ENCODE data around the gene ANKRD12. TPM values are rescaled to one million over a fixed set of nuclear protein-coding genes. Genes with fewer than 3 reads are reported as not detected.

ANKRD12 gene
- total RNA-seq, 4 donors from 2014 or later, result 84.7 to 137 (median 122) TPM

DNA sequence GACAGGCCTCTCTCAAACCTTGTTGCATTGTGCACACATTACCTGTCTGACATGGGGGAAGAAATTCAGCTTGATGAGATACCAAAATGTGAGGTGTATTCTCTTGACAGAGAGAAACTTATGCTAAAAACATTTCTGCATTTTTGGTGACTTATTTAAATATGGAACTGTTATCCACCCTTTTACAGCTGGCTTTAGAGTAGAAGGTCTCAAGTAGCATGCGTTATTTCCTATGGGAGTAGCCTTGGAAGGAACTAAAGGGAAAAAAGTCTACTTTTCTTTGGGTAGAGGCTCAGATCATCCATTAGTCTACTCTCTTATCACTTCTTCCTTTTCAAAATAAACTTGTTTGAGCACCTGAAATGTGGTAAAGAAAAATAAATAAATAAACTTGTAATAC, 141.4 kb downstream of the ANKRD12 start:
- no peaks in the 10 kb centered on the region for H3K9me3 ChIP-seq
- no peak for TF ChIP-seq POLR2AphosphoS5 (IDR thresholded peaks at IDR 0.05)
- TF ChIP-seq EP300 (IDR thresholded peaks at IDR 0.05), result no peak
- TF ChIP-seq POLR2A (IDR thresholded peaks at IDR 0.05), result no peak
- TF ChIP-seq, protein P1, sequence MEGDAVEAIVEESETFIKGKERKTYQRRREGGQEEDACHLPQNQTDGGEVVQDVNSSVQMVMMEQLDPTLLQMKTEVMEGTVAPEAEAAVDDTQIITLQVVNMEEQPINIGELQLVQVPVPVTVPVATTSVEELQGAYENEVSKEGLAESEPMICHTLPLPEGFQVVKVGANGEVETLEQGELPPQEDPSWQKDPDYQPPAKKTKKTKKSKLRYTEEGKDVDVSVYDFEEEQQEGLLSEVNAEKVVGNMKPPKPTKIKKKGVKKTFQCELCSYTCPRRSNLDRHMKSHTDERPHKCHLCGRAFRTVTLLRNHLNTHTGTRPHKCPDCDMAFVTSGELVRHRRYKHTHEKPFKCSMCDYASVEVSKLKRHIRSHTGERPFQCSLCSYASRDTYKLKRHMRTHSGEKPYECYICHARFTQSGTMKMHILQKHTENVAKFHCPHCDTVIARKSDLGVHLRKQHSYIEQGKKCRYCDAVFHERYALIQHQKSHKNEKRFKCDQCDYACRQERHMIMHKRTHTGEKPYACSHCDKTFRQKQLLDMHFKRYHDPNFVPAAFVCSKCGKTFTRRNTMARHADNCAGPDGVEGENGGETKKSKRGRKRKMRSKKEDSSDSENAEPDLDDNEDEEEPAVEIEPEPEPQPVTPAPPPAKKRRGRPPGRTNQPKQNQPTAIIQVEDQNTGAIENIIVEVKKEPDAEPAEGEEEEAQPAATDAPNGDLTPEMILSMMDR (IDR thresholded peaks at IDR 0.05), result no peak
- H3K27me3 ChIP-seq, result no peaks in the 10 kb centered on the region
- 100% methylated on average over 1 of the region's 1 CpG for WGBS, 2 donors (ENCODE audit: low coverage in 1 of 2)
- no peaks in the 10 kb centered on the region for H3K4me1 ChIP-seq
- H3K4me3 ChIP-seq, result no peak overlapping the region
- no peak overlapping the region for H3K27ac ChIP-seq
- H3K36me3 ChIP-seq, result peaks cover 0 to 74% of the 10 kb centered on the region in 2 donors
- no peak for ATAC-seq

DNA sequence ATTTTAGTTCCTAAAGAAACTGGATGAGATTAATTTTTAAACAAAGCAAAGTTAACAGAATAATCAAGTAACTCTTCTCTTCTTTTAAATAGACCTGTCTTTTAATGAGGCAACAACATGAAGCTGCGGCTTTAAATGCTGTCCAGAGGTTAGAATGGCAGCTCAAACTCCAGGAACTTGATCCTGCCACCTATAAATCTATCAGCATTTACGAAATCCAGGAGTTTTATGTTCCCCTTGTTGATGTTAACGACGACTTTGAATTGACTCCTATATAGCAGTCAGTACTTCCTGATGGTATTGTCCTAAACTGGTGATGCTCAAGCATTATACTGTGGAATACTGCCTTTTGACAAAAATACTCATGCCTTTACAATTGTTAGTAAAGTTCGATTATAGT, 144.3 kb downstream of the ANKRD12 start:
- H3K9me3 ChIP-seq, result no peaks in the 10 kb centered on the region
- H3K27ac ChIP-seq, result no peak overlapping the region
- H3K4me1 ChIP-seq, result no peaks in the 10 kb centered on the region
- no peak for ATAC-seq
- TF ChIP-seq EP300 (IDR thresholded peaks at IDR 0.05) (no peak), POLR2AphosphoS5 (IDR thresholded peaks at IDR 0.05) (no peak), POLR2A (IDR thresholded peaks at IDR 0.05) (no peak)
- TF ChIP-seq, protein P1 (IDR thresholded peaks at IDR 0.05), result no peak
- H3K27me3 ChIP-seq, result no peaks in the 10 kb centered on the region
- 72 to 84% methylated on average over 5 of the region's 5 CpGs for WGBS, 2 donors (ENCODE audit: low coverage in 1 of 2)
- H3K36me3 ChIP-seq, result peaks cover 0 to 56% of the 10 kb centered on the region in 2 donors
- H3K4me3 ChIP-seq, result no peak overlapping the region

DNA sequence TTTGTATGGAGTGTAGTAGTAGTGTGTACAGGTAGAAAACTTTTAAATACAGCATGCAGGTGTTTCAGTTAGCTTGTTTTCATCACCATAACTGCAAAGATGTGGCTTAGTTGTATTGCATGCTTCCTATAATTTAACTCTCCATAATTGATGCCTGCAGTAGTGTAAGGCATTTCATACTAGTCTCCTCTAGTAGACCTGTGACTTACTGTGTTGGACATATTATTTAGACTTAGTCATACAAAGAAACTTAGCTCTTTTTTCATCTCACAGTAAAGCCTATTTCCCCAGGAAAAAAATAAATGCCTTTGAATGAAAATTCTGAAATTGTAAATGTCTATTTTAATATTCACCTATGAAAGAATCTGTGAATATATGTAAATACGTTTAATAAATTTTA, 145.2 kb downstream of the ANKRD12 start:
- Histone ChIP-seq H3K4me1 (no peaks in the 10 kb centered on the region), H3K4me3 (no peak overlapping the region), H3K27me3 (no peaks in the 10 kb centered on the region), H3K36me3 (peaks cover 0 to 47% of the 10 kb centered on the region in 2 donors), H3K27ac (no peak overlapping the region), H3K9me3 (no peaks in the 10 kb centered on the region)
- no peak for ATAC-seq
- WGBS, 2 donors (ENCODE audit: low coverage in 1 of 2), result 91 to 93% methylated on average over 1 of the region's 1 CpG
- TF ChIP-seq EP300 (IDR thresholded peaks at IDR 0.05), result no peak
- TF ChIP-seq POLR2AphosphoS5 (IDR thresholded peaks at IDR 0.05), result no peak
- TF ChIP-seq, protein P1 (IDR thresholded peaks at IDR 0.05), result no peak
- TF ChIP-seq POLR2A (IDR thresholded peaks at IDR 0.05), result no peak

DNA sequence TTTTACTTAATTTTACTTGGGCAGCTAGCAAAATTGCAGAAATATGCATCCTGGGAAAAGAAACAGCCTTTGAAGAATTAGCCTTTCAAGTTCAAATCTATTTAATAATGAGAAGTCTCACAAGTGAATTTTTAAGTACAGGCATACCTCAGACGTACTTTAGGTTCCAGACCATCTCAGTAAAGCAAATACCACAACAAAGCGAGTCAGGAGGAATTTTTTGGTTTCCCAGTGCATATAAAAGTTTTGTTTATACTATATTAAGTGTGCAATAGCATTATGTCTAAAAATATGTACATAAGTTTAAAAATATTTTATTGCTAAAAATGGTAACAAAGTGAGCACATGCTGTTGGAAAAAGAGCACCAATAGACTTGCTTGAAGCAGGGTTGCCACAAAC, 147.2 kb downstream of the ANKRD12 start:
- H3K4me3 ChIP-seq, result no peak overlapping the region
- peaks cover 0 to 30% of the 10 kb centered on the region in 2 donors for H3K36me3 ChIP-seq
- H3K27me3 ChIP-seq, result no peaks in the 10 kb centered on the region
- WGBS, 2 donors (ENCODE audit: low coverage in 1 of 2), result 69 to 73% methylated on average over 2 of the region's 2 CpGs
- no peaks in the 10 kb centered on the region for H3K9me3 ChIP-seq
- TF ChIP-seq EP300 (IDR thresholded peaks at IDR 0.05), result no peak
- TF ChIP-seq, protein P1 (IDR thresholded peaks at IDR 0.05), result no peak
- no peak for TF ChIP-seq POLR2AphosphoS5 (IDR thresholded peaks at IDR 0.05)
- no peak for TF ChIP-seq POLR2A (IDR thresholded peaks at IDR 0.05)
- no peaks in the 10 kb centered on the region for H3K4me1 ChIP-seq
- H3K27ac ChIP-seq, result no peak overlapping the region
- ATAC-seq, result no peak

DNA sequence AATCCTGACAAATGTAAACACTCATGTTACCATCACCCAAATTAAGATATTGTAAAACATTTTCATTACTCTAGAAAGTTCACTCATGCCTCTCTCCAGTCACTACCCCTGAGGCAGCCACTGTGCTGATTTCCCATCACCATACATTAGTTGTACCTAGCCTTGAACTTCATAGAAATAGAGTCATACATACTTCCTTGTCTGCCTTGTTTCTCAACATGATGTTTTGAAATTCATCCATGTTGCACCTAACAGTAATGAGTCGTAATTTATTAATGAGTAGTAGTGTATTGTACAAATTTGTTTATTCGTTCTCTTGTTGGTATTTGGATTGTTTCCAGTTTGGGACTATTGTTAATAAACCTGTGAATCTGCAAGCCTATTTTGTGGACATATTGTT, 149.0 kb downstream of the ANKRD12 start:
- H3K4me1 ChIP-seq, result no peaks in the 10 kb centered on the region
- no peak for TF ChIP-seq EP300 (IDR thresholded peaks at IDR 0.05)
- no peak for TF ChIP-seq POLR2A (IDR thresholded peaks at IDR 0.05)
- TF ChIP-seq, protein P1 (IDR thresholded peaks at IDR 0.05), result no peak
- TF ChIP-seq POLR2AphosphoS5 (IDR thresholded peaks at IDR 0.05), result no peak
- ATAC-seq, result no peak
- H3K9me3 ChIP-seq, result no peaks in the 10 kb centered on the region
- no peaks in the 10 kb centered on the region for H3K27me3 ChIP-seq
- H3K36me3 ChIP-seq, result peaks cover 0 to 11% of the 10 kb centered on the region in 2 donors
- no peak overlapping the region for H3K4me3 ChIP-seq
- 85% methylated on average over 2 of the region's 2 CpGs; no CpG with 5 or more reads in 1 of the 2 donors for WGBS, 2 donors (ENCODE audit: low coverage in 1 of 2)
- H3K27ac ChIP-seq, result no peak overlapping the region
